ENCODE results near the gene USP20. TPM values are rescaled to one million over a fixed set of nuclear protein-coding genes. Genes with fewer than 3 reads are reported as not detected.
"Not testable (repeated sequence)": the region's sequence is repeated elsewhere in the genome, so short reads cannot be mapped to it uniquely, and the experiment has no call there.

The USP20 gene
- total RNA-seq, result 10 to 100 TPM; 51.1 to 55.4 TPM

DNA sequence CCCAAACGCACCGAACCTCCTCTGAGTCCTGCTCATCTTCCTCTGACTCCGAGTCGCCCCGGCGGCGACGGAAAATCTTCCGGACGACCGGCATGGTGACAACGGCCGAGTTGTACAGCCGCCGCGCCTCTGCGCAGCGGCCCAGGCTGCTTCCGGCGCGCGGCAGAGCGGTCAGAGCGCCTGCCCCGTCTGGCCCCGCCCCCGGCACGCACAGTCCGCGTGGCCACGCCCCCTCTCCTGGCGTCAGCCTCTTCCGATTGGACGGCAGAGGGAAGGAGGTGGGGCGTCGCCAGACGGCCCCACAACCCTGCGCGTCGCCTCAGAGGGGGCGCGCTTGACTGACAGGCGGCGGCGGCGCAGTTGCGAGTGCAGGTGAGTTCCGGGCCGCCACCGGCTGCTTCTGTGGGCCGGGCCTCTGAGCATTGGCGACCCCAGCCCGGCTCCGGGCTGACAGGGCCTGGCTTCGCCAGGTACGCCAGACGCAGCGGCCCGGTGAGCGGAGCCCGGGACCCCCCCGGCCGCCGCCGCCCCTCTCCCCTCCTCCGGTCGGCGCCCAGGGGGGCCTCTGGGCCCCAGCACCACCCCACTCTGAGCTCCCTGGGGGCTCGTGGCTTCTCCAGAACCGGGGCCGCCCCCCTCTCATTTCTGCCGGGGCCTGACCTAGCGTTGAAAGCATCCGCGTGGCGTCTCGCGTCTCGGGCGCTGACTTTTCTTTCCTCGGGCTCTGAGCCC is at the start of gene USP20, which contains the start of gene C9orf78:
USP20 (plus strand) TSS at position 331 of the 732 bp plus-strand sequence. CDS start 17,098 bp downstream, outside the sequence.
C9orf78 (minus strand) TSS at position 148 of the 732 bp plus-strand sequence; CDS start at position 94, 54 bp downstream.
- no peaks in the 10 kb centered on the region for H3K9me3 Mint-ChIP-seq
- DNase-seq, result peak; percentile 100
- peaks cover 37% of the 10 kb centered on the region for H3K36me3 Mint-ChIP-seq
- peak within 1 kb of the TSS; percentile 99 for H3K27ac Mint-ChIP-seq
- no peaks in the 10 kb centered on the region for H3K27me3 Mint-ChIP-seq
- peak within 1 kb of the TSS; percentile 99 for H3K4me3 Mint-ChIP-seq
- H3K4me1 Mint-ChIP-seq, result peaks cover 51% of the 10 kb centered on the region

DNA sequence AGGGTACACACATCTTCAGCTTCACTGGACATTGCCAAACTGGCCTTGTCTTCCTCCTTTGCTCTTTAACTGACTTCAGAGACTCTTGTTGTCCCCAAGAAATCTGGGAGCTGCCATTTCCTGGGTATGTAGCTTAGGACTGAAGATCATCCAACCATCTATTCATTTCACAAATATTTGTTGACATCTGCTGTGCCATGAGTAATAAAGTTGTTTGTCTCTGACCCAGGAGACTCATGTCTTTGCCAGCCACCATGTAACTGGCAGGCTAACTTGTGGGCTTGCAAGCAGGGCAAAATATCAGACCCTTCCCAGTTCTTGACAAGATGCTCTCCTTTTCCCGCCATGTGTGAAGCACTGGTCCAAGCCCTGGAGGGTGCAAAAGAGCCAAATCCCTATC is 49.4 kb upstream of the USP20 start:
- Mint-ChIP-seq H3K27me3 (peaks cover 13% of the 10 kb centered on the region), H3K36me3 (no peaks in the 10 kb centered on the region), H3K4me3 (no peak overlapping the region), H3K27ac (no peak overlapping the region), H3K9me3 (no peaks in the 10 kb centered on the region), H3K4me1 (peaks cover 8% of the 10 kb centered on the region)
- no peak for DNase-seq

DNA sequence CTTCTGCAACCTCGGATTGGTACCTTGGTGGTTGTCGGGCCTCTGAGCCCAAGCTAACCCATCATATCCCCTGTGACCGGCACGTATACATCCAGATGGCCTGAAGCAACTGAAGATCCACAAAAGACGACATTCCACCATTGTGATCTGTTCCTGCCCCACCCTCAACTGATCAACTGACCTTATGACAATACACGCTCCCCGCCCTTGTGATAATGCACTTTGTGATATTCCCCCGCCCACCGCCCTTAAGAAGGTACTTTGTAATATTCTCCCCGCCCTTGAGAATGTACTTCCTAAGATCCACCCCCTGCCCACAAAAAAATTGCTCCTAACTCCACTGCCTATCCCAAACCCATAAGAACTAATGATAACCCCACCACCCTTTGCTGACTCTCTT is 48.8 kb upstream of the USP20 start:
- Mint-ChIP-seq H3K4me3 (no peak overlapping the region), H3K27ac (no peak overlapping the region), H3K9me3 (no peaks in the 10 kb centered on the region), H3K36me3 (no peaks in the 10 kb centered on the region), H3K27me3 (peaks cover 15% of the 10 kb centered on the region), H3K4me1 (peaks cover 8% of the 10 kb centered on the region)
- no peak for DNase-seq

DNA sequence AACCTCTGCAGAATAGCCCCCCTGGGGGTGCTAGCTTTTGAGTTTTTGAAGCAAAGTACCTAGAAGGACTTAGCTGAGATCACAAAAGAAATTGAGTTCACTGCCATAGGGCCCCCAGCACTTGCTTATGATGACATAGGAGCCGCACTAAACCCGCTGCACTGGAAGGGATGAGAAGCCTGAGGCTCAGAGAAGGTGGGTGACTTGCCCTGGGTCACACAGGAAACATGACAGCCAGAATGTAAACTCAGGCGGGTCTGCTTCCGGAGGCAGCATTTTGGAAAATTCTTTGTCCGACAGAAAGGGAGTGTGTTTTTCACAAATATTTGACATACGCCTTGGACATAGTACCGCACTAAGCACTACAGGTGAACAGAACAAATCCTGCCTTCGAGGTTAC is 40.7 kb upstream of the USP20 start:
- Mint-ChIP-seq H3K36me3 (no peaks in the 10 kb centered on the region), H3K27me3 (peaks cover 9% of the 10 kb centered on the region), H3K27ac (no peak overlapping the region), H3K4me1 (peaks cover 5% of the 10 kb centered on the region), H3K4me3 (no peak overlapping the region), H3K9me3 (no peaks in the 10 kb centered on the region)
- no peak for DNase-seq

DNA sequence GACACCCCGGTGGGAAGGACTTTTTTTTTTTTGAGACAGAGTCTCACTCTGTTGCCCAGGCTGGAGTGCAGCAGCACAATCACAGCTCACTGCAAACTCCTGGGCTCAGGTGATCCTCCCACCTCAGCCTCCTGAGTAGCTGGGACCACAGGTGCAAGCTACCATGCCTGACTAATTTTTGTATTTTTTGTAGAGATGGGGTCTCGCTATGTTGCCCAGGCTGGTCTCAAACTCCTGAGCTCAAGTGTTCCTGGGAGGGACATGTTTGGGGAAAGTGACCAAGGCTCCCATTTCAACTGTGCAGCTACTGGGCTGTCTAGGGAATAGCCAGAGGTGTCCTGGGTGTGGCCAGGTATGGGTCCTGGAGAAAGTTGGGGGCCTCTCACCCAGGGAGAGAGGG is 39.2 kb upstream of the USP20 start:
- H3K27ac Mint-ChIP-seq, DNase-seq, H3K4me1 Mint-ChIP-seq, H3K36me3 Mint-ChIP-seq, H3K9me3 Mint-ChIP-seq, H3K4me3 Mint-ChIP-seq, H3K27me3 Mint-ChIP-seq: not testable (repeated sequence)

DNA sequence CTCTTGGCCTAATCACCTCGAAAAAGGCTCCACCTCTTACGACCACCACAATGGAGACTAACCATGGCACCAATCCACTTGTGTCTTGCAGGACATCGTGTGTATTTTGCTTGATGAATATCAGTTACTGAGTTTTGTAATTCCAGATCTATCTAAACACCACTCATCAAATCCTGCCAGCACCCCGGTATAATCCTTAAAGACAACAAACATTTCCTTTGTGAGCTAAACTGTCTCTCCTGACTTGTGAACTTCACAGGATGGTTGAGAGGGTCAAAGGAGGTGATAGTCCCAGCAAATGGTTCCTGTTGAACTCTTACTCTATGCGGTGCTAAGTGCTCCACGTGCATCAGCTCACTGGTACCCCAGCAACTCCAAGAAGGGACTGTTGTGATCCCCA is 36.3 kb upstream of the USP20 start:
- no peak for DNase-seq
- peaks cover 2% of the 10 kb centered on the region for H3K36me3 Mint-ChIP-seq
- no peak overlapping the region for H3K4me3 Mint-ChIP-seq
- H3K27ac Mint-ChIP-seq, result no peak overlapping the region
- no peaks in the 10 kb centered on the region for H3K27me3 Mint-ChIP-seq
- H3K9me3 Mint-ChIP-seq, result no peaks in the 10 kb centered on the region
- H3K4me1 Mint-ChIP-seq, result peaks cover 3% of the 10 kb centered on the region

DNA sequence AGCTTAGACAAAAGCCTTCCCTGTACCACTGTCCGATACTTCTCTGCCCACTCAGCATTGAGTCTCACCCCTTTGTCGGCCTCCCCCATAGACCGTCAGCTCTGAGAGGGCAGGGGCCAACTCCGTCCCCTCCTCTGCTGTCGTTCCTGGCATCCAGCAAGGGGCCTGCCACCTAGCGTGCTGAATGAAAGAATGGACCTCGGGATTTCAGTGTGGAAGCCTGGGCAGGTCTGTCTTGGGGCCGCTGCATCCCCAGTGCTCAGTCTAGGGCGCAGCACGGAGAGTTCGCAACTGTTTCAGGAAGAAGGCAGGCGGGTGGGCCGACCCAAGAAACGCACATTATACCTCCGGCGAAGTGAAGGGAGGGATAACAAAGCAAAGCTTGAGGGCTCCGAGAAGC is 33.8 kb upstream of the USP20 start:
- peaks cover 17% of the 10 kb centered on the region for H3K4me1 Mint-ChIP-seq
- H3K4me3 Mint-ChIP-seq, result peak overlapping the region; percentile 9
- no peaks in the 10 kb centered on the region for H3K27me3 Mint-ChIP-seq
- no peak overlapping the region for H3K27ac Mint-ChIP-seq
- H3K9me3 Mint-ChIP-seq, result no peaks in the 10 kb centered on the region
- DNase-seq, result no peak
- peaks cover 18% of the 10 kb centered on the region for H3K36me3 Mint-ChIP-seq

DNA sequence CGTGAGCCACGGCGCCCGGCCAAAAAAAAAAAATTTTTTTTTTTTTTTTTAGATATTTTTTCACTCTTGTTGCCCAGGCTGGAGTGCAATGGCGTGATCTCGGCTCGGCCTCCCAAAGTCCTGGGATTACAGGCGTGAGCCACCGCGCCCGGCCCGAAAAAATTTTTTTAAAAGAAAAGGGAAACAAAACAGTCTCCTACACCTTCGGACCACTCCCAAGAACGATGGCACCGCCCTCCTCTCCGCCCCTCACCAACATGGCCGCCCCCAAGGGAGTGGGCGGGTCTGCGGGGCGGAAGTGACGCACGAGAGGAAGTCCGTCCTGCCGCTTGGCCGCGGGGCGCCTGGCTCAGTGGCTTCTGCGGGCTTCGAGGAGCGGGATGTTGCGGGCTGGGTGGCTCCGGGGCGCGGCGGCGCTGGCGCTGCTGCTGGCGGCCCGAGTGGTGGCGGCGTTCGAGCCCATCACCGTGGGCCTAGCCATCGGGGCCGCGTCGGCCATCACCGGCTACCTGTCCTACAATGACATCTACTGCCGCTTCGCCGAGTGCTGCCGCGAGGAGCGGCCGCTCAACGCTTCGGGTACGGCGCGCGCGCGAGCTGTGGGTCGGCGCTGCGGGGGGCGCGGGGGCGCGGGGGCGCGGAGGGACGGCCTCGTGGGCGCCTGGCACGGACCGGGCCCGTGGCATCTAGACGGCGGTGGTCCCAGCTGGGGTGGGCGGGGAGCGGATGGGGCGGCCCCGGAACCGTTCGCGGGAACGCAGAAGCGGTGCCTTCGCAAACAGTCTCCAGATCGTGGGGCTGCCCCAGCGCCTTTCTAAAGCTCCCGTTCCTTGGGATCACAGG is 32.2 kb upstream of the USP20 start, which contains the start of gene TOR1B:
TOR1B (plus strand) TSS at position 352 of the 843 bp plus-strand sequence; CDS start at position 381, 29 bp downstream.
- Mint-ChIP-seq H3K36me3 (peaks cover 25% of the 10 kb centered on the region), H3K27me3 (no peaks in the 10 kb centered on the region), H3K27ac (peak within 1 kb of the TSS; percentile 82), H3K9me3 (no peaks in the 10 kb centered on the region), H3K4me1 (peaks cover 24% of the 10 kb centered on the region), H3K4me3 (peak within 1 kb of the TSS; percentile 87)
- peak; percentile 96 for DNase-seq

DNA sequence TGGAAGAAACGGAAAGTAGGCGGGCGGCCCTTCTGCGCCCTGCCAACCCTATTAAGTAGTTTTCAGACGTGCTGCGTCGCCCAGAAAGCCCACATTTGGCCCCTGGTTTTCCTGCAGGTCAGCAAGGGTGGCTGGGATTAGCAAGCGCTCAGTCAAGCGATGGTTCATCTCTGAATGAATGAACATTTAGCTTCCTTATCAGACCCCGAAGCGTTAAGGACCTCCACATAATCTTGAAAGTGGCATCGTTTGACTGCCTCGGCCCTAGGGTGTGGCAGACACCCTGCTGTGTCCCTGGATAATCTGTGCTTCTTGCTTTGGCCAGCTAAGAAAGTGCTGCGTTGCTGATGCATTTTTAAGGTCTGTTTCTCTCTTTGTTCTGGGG is 31.6 kb upstream of the USP20 start:
- H3K27me3 Mint-ChIP-seq, result no peaks in the 10 kb centered on the region
- no peak for DNase-seq

DNA sequence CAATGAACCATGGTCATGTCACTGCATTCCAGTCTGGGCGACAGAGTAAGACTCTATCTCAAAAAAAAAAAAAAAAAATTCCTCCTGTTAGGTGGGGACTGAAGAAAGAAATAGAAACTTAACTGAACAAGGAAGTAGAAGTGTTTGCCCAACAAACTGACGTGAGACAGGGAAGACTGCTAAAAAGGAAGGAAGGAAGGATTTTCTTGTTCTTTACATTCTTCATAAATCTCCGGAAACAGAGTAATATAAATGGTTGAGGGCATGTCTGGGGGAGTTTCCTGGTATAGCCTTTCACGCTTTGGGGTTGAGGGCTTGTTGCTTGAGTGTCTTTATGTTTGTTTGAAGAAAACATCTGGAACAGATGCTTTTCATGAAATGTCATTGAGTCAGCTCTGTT is 29.2 kb upstream of the USP20 start:
- Mint-ChIP-seq H3K27me3 (no peaks in the 10 kb centered on the region), H3K4me1 (peaks cover 26% of the 10 kb centered on the region), H3K27ac (peak overlapping the region; percentile 73), H3K36me3 (peaks cover 35% of the 10 kb centered on the region), H3K4me3 (no peak overlapping the region), H3K9me3 (no peaks in the 10 kb centered on the region)
- DNase-seq, result no peak

More for the DNA sequence above, 31.6 kb upstream of the USP20 start:
- peak overlapping the region; percentile 82 for H3K27ac Mint-ChIP-seq
- H3K36me3 Mint-ChIP-seq, result peaks cover 27% of the 10 kb centered on the region
- H3K9me3 Mint-ChIP-seq, result no peaks in the 10 kb centered on the region
- peaks cover 24% of the 10 kb centered on the region for H3K4me1 Mint-ChIP-seq
- H3K4me3 Mint-ChIP-seq, result peak overlapping the region; percentile 87

DNA sequence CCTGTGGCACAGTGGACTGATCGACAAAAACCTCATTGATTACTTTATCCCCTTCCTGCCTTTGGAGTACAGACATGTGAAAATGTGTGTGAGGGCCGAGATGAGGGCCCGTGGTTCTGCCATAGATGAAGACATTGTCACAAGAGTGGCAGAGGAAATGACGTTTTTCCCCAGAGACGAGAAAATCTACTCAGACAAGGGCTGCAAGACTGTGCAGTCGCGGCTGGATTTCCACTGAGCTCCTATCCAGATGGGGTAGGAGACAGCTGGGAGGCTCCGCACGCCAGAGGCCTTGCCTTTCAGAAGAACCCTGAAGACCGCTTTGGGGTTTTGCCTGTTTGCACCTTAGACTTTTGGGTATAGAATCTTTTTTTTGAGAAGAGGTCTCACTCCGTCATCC is 25.9 kb upstream of the USP20 start:
- Mint-ChIP-seq H3K27ac (no peak overlapping the region), H3K4me1 (peaks cover 30% of the 10 kb centered on the region), H3K36me3 (peaks cover 34% of the 10 kb centered on the region), H3K4me3 (no peak overlapping the region), H3K27me3 (no peaks in the 10 kb centered on the region), H3K9me3 (no peaks in the 10 kb centered on the region)
- DNase-seq, result no peak

DNA sequence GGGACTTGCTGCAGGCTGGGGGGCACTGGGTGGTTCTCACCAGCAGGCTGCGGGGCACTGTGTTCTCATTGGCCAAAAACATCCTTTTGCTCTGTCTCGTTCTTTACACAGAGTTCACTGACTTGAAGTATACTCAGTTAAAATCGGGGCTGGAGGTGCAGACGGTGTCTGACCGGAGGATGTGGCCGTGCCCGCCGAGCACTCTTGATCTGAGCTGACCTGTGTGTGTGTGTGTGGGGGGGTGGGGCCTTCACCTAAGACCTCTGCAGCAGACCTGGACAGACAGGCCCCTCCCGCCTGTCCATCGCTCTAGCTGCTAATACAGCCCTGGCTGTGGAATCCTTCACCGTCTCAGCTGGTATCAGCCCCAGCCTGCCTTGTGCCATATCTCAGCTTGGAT is 25.1 kb upstream of the USP20 start:
- H3K9me3 Mint-ChIP-seq, result no peaks in the 10 kb centered on the region
- H3K4me1 Mint-ChIP-seq, result peaks cover 28% of the 10 kb centered on the region
- H3K27ac Mint-ChIP-seq, result no peak overlapping the region
- H3K27me3 Mint-ChIP-seq, result no peaks in the 10 kb centered on the region
- no peak overlapping the region for H3K4me3 Mint-ChIP-seq
- no peak for DNase-seq
- peaks cover 36% of the 10 kb centered on the region for H3K36me3 Mint-ChIP-seq

DNA sequence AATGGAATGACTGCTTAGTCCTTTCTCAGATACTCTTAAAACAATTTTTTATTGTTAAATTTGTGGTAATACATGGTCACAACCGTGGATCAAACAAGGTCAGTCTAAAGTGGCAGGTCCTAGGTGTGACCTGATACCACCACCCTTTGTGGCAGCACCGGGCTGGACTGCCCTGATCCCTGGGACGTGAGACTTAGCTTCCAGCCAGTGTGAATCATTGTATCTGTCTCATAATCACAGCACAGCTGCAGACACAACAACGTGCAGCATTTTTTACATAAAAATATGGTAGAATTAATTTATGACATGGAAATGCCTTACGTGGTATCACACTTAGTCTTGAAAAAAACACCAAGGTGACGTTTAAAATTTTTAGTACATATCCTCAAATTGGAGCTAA is 24.5 kb upstream of the USP20 start:
- H3K4me3 Mint-ChIP-seq, result no peak overlapping the region
- H3K27me3 Mint-ChIP-seq, result no peaks in the 10 kb centered on the region
- no peak overlapping the region for H3K27ac Mint-ChIP-seq
- peaks cover 25% of the 10 kb centered on the region for H3K4me1 Mint-ChIP-seq
- peaks cover 35% of the 10 kb centered on the region for H3K36me3 Mint-ChIP-seq
- no peaks in the 10 kb centered on the region for H3K9me3 Mint-ChIP-seq
- DNase-seq, result no peak

DNA sequence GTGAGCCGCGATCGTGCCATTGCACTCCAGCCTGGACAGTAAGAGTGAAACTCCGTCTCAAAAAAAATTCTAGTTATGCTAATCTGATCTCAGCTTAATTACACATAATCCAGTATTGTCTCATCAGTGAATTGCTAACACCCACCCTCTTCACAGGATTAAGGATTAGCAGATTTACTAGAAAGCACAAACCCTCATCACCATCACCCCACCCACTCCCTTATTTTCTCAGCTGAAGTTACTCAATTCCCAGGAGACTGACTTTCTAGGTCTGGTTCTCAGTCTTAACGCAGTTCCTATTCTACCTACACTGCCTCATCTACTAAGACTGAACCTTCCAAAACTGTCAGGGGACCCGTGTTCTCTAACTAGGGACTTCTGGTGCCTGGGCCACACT is 23.3 kb upstream of the USP20 start:
- peaks cover 17% of the 10 kb centered on the region for H3K4me1 Mint-ChIP-seq
- H3K4me3 Mint-ChIP-seq, result no peak overlapping the region
- DNase-seq, result no peak
- no peaks in the 10 kb centered on the region for H3K9me3 Mint-ChIP-seq
- no peaks in the 10 kb centered on the region for H3K27me3 Mint-ChIP-seq
- peaks cover 26% of the 10 kb centered on the region for H3K36me3 Mint-ChIP-seq
- no peak overlapping the region for H3K27ac Mint-ChIP-seq

DNA sequence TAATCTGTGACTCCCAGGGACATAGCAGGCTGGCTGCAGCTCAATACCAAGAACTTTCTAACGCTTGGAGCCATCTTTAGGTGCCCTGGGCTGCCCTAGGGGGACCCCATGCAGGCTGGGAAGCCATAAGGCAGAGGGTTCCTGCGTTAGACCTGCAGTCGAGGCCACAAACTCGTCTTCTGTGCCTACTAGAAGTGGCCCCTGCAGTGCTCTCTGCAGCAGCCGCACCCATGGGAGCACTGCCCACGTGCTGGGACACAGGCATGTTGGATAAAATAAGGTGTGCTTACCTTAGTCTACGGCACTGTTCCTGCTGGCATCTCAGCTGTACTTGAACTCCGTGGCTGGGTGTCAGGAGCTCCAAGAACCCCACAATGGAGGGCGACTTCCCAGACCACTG is 22.9 kb upstream of the USP20 start:
- H3K27ac Mint-ChIP-seq, result no peak overlapping the region
- peaks cover 13% of the 10 kb centered on the region for H3K4me1 Mint-ChIP-seq
- no peaks in the 10 kb centered on the region for H3K27me3 Mint-ChIP-seq
- DNase-seq, result no peak
- peaks cover 22% of the 10 kb centered on the region for H3K36me3 Mint-ChIP-seq
- no peaks in the 10 kb centered on the region for H3K9me3 Mint-ChIP-seq
- H3K4me3 Mint-ChIP-seq, result no peak overlapping the region

All from activated naive CD8-positive, alpha-beta T cell treated with anti-CD3 and anti-CD28 coated beads for 36 hours (primary cell).